Smooth muscle cell (in vitro differentiated cells): Measurements from ENCODE around the gene RBFOX1. TPM values are rescaled to one million over a fixed set of nuclear protein-coding genes. Genes with fewer than 3 reads are reported as not detected.

Experiments used
- DNase-seq: peaks from one replicate; lab custom pipeline; 2025; ENCODE audit not compliant: unreplicated experiment; lab: John Stamatoyannopoulos, UW
- H2AFZ ChIP-seq: fragments of 200-600 bp; sonication (generic); 2 replicates; pipeline ENCODE4 v1.6.0; 2016; ENCODE audit warnings: antibody characterized with exemption, low read depth, mild to moderate bottlenecking
- H3F3A ChIP-seq: fragments of 200-600 bp; sonication (generic); 2 replicates; pipeline ENCODE4 v1.6.0; 2017; ENCODE audit warnings: antibody characterized with exemption, low read depth
- H3K27ac ChIP-seq: fragments of 200-600 bp; sonication (generic); 2 replicates; pipeline ENCODE4 v1.5.1; 2016; ENCODE audit warnings: low read depth, mild to moderate bottlenecking
- H3K27me3 ChIP-seq: fragments of 200-600 bp; sonication (generic); 2 replicates; pipeline ENCODE4 v1.6.1; 2016; ENCODE audit warnings: low read depth, mild to moderate bottlenecking
- H3K36me3 ChIP-seq: fragments of 200-600 bp; sonication (generic); 2 replicates; pipeline ENCODE4 v1.5.1; 2016; ENCODE audit warnings: low read depth
- H3K4me1 ChIP-seq: fragments of 200-600 bp; sonication (generic); 2 replicates; pipeline ENCODE4 v1.5.1; 2016; ENCODE audit warnings: low read depth
- H3K4me2 ChIP-seq: fragments of 200-600 bp; sonication (generic); 2 replicates; pipeline ENCODE4 v1.6.0; 2016; ENCODE audit warnings: mild to moderate bottlenecking
- H3K4me3 ChIP-seq: fragments of 200-600 bp; sonication (generic); 2 replicates; pipeline ENCODE4 v1.5.1; 2016; ENCODE audit warnings: mild to moderate bottlenecking
- H3K79me2 ChIP-seq: fragments of 200-600 bp; sonication (generic); 2 replicates; pipeline ENCODE4 v1.6.0; 2016; ENCODE audit warnings: low read depth, mild to moderate bottlenecking
- H3K9ac ChIP-seq: fragments of 200-600 bp; sonication (generic); 2 replicates; pipeline ENCODE4 v1.6.0; 2016; ENCODE audit warnings: low read depth
- H3K9me3 ChIP-seq: fragments of 200-600 bp; sonication (generic); replicated peaks from 2 replicates; pipeline ENCODE4 v1.5.1; 2016; ENCODE audit warnings: low read depth
- H4K20me1 ChIP-seq: fragments of 200-600 bp; sonication (generic); 2 replicates; pipeline ENCODE4 v1.6.0; 2016; ENCODE audit warnings: low read depth
- WGBS: methylation state at CpG from one replicate; pipeline ENCODE4 v1.1.7; 2016; ENCODE audit warnings: low lambda C conversion rate; 5-methylcytosine and 5-hydroxymethylcytosine counted together
- polyA plus RNA-seq: library from polyadenylated mRNA; unstranded; fragments of >200 nt; fragmentation: Nextera tagmentation; extraction: Ambion mirVana; gene quantifications from 2 replicates; pipeline ENCODE4 v1.2.1, GENCODE V29; 2016
- total RNA-seq: library from RNA; depleted of rRNA; stranded (reverse); fragments of >200 nt; gene quantifications from 2 replicates; pipeline ENCODE4 v1.2.3, GENCODE V29; 2014
- TF ChIP-seq, protein P1 (sequence below): fragments of 200-600 bp; sonication (generic); IDR thresholded peaks from 2 replicates; pipeline ENCODE4 v1.5.1; 2017; ENCODE audit warnings: borderline replicate concordance, mild to moderate bottlenecking, antibody characterized with exemption; ENCODE audit not compliant: insufficient read depth, poor library complexity, severe bottlenecking

RBFOX1 gene
- total and polyA plus RNA-seq, 2 experiments from 2014 or later: not detected

DNA sequence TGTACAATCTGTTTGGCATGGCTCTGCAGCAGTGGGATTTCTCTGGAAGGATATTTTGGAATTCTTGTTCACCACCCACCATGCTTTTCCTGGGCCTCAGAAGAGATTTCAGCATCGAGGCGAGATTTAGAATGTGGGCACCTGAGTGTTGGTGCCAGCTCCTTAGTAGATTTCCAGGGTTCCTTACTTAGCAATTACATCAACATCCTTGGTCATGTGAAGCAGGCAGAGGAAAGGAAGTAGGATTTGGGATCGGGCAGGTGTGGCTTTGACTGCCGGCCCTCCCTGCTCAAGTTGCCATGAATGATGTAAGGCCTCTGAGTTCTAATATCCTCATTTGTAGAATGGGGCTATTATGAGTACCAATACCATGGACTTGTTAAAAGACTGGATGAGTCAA lies 13.1 kb upstream of the RBFOX1 start:
- H3K27me3 ChIP-seq: no peaks in the 10 kb centered on the region
- no peak overlapping the region for H3K4me3 ChIP-seq
- H4K20me1 ChIP-seq: no peaks in the 10 kb centered on the region
- H3F3A ChIP-seq: no peaks in the 10 kb centered on the region
- no peaks in the 10 kb centered on the region for H3K9me3 ChIP-seq
- H3K4me1 ChIP-seq: peaks cover 7% of the 10 kb centered on the region
- WGBS: 89% methylated on average over 4 of the region's 4 CpGs
- TF ChIP-seq, protein P1, sequence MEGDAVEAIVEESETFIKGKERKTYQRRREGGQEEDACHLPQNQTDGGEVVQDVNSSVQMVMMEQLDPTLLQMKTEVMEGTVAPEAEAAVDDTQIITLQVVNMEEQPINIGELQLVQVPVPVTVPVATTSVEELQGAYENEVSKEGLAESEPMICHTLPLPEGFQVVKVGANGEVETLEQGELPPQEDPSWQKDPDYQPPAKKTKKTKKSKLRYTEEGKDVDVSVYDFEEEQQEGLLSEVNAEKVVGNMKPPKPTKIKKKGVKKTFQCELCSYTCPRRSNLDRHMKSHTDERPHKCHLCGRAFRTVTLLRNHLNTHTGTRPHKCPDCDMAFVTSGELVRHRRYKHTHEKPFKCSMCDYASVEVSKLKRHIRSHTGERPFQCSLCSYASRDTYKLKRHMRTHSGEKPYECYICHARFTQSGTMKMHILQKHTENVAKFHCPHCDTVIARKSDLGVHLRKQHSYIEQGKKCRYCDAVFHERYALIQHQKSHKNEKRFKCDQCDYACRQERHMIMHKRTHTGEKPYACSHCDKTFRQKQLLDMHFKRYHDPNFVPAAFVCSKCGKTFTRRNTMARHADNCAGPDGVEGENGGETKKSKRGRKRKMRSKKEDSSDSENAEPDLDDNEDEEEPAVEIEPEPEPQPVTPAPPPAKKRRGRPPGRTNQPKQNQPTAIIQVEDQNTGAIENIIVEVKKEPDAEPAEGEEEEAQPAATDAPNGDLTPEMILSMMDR: no peak
- no peaks in the 10 kb centered on the region for H3K36me3 ChIP-seq
- H3K9ac ChIP-seq: no peak overlapping the region
- H3K4me2 ChIP-seq: no peak overlapping the region
- H3K79me2 ChIP-seq: no peaks in the 10 kb centered on the region
- H2AFZ ChIP-seq: no peak overlapping the region
- H3K27ac ChIP-seq: no peak overlapping the region
- DNase-seq: no peak

DNA sequence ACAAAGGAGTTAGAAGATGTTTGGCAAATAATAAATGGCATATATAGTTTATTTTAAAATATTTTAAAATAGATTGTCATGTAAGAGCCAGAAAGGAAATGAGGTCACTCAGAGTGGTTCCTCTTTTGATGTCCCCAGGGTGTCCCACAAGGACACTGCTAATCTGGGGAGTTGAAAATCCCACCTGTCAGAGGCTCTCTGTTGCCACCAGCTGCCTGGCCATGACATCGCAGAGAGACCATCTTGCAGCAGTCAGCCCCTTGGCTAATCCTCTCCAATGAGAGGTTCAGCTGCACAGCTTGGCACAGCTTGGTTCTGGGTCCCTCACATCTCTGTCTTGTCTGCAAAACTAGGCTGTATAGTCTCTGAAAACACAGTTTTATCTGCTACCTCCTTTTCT lies 11.0 kb upstream of the RBFOX1 start:
- Histone ChIP-seq H3K4me1 (peaks cover 10% of the 10 kb centered on the region), H3K9ac (no peak overlapping the region), H3K9me3 (no peaks in the 10 kb centered on the region), H3F3A (no peaks in the 10 kb centered on the region), H3K36me3 (no peaks in the 10 kb centered on the region), H3K27ac (no peak overlapping the region), H2AFZ (no peak overlapping the region), H3K79me2 (no peaks in the 10 kb centered on the region), H3K4me3 (no peak overlapping the region), H3K27me3 (no peaks in the 10 kb centered on the region), H3K4me2 (no peak overlapping the region), H4K20me1 (no peaks in the 10 kb centered on the region)
- 39% methylated on average over 1 of the region's 1 CpG for WGBS
- no peak for DNase-seq
- TF ChIP-seq, protein P1: no peak

DNA sequence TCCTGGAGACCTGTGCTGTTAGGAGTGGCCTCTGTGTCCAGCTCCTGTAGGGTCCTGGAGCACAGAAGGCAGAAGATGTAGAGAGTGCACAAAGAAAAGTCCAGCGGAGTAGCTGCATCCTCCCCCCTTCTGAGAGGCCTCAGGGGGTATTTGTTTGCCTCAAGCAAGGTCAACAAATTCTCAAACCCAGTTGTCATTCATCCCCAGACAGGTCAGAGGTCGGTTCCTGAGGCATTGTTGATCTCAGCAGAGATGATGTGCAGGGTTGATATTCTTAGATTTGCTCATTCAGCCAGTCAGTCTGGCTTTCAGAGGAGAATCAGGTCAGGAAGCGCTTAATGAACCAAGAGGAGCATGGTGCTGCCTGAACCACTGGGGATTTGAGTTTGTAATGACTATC lies 8.3 kb upstream of the RBFOX1 start:
- 69% methylated on average over 3 of the region's 3 CpGs for WGBS
- Histone ChIP-seq H3F3A (no peaks in the 10 kb centered on the region), H3K4me2 (no peak overlapping the region), H3K27ac (no peak overlapping the region), H3K9ac (no peak overlapping the region), H3K36me3 (no peaks in the 10 kb centered on the region), H3K79me2 (no peaks in the 10 kb centered on the region), H2AFZ (no peak overlapping the region), H3K4me1 (peaks cover 10% of the 10 kb centered on the region), H3K4me3 (no peak overlapping the region), H3K27me3 (no peaks in the 10 kb centered on the region), H3K9me3 (no peaks in the 10 kb centered on the region), H4K20me1 (no peaks in the 10 kb centered on the region)
- no peak for DNase-seq
- TF ChIP-seq, protein P1: no peak

DNA sequence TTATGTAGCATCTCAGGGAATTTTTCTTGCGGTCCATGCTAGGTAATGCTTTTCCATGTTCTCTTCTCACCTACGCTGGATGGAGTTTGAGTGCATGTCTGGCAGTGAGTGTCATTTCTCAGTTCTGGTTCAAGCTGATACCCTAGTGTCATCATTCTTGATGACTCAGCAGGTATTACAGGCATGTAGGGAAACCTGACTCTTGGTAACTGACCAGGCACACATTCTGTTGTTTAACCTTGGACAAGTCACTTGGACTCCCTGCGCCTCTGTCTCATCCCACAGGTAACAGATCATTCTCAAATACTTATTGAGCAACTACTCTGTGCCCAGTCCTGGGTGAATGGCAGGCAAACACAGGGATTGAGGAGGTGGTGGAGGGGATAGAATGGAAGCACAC lies 6.8 kb upstream of the RBFOX1 start:
- 91% methylated on average over 3 of the region's 3 CpGs for WGBS
- no peaks in the 10 kb centered on the region for H3F3A ChIP-seq
- TF ChIP-seq, protein P1: no peak
- no peak overlapping the region for H3K4me2 ChIP-seq
- no peak overlapping the region for H3K4me3 ChIP-seq
- H3K79me2 ChIP-seq: no peaks in the 10 kb centered on the region
- H3K4me1 ChIP-seq: peaks cover 10% of the 10 kb centered on the region
- H2AFZ ChIP-seq: no peak overlapping the region
- no peak for DNase-seq
- H3K9ac ChIP-seq: no peak overlapping the region
- H3K36me3 ChIP-seq: no peaks in the 10 kb centered on the region
- no peaks in the 10 kb centered on the region for H4K20me1 ChIP-seq
- no peak overlapping the region for H3K27ac ChIP-seq
- H3K27me3 ChIP-seq: no peaks in the 10 kb centered on the region
- no peaks in the 10 kb centered on the region for H3K9me3 ChIP-seq
